NCI-H446 (cell line): ENCODE data around the gene KDM4B.
A peak's percentile ranks its signal among the peaks of the same experiment; 100 is the strongest.

Source experiments
- DNase-seq, 2 experiments: peaks; one replicate each; lab custom pipeline; 2025; lab: John Stamatoyannopoulos, UW

The KDM4B gene

GRCh38 chr19:5013761-5014160, 44.8 kb downstream of the KDM4B start:
- no peak for DNase-seq

DNA sequence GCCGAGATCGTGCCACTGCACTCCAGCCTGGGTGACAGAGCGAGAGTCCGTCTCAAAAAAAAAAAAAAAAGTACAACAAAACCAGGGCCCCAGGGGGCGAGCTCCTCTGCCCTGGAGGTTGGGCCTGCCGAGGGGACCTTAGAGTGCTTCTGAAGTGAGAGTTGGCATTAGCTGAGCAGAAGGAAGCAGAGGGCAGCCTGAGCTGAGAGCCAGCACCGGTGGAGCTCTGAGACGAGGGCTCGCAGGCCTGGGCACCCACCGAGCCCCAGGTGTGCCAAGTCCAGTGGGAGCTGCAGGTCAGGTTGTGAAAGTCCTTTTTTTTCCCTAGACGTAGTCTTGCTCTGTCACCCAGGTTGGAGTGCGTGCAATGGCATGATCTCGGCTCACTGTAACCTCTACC, 46.0 kb downstream of the KDM4B start:
- DNase-seq: no peak

GRCh38 chr19:5016268-5016667, 47.4 kb downstream of the KDM4B start:
- no peak for DNase-seq

GRCh38 chr19:5016781-5017180, 47.9 kb downstream of the KDM4B start:
- DNase-seq: no peak

GRCh38 chr19:5017235-5017634, 48.3 kb downstream of the KDM4B start:
- DNase-seq: no peak

GRCh38 chr19:5018224-5019015, 49.5 kb downstream of the KDM4B start:
- DNase-seq: no peak

GRCh38 chr19:5020368-5020767, 51.5 kb downstream of the KDM4B start:
- no peak for DNase-seq

- DNase-seq: no peak
Measured at GRCh38 chr19:5021046-5021445, 52.1 kb downstream of the KDM4B start.

DNA sequence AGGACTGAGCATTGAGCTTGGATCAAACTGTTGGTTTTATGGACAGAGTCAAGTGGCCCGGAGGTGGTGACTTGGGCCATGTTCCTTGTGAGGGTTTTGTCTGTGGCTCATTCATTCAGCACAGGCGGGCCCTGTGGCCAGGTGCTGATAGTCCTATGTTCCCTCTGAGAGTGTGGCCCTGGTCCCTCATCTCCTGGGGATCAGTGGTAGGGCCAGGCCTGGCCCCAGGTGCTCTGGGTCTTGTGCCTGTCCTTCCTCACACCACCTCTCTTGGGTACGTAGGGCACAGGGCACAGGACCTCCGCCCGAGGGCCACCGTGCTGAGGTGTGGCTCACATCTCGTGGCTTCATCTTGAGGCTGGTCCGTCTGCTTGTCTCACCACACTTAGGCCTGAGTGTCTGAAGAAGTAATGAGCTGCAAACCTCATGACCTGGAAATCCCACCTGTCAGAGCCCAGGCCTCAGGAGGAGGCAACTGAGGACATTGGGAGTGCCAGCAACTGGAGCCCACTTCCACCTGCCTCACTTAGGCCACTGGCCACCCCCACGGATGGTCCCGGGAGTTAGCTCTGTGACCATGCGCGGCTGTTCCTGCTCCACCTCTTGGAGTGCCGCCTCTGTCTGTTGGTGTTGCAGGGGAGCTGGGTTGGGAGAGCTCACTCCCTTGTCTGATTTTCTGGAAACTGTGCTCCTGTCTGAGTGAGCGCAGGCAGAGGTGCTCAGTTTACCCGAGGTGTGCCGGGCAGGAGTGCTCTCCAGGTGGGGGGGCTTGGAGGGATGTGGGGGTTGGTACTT, 53.4 kb downstream of the KDM4B start:
- DNase-seq: no peak

GRCh38 chr19:5023128-5023571, 54.2 kb downstream of the KDM4B start:
- DNase-seq: peak; percentile 79 to 91

DNA sequence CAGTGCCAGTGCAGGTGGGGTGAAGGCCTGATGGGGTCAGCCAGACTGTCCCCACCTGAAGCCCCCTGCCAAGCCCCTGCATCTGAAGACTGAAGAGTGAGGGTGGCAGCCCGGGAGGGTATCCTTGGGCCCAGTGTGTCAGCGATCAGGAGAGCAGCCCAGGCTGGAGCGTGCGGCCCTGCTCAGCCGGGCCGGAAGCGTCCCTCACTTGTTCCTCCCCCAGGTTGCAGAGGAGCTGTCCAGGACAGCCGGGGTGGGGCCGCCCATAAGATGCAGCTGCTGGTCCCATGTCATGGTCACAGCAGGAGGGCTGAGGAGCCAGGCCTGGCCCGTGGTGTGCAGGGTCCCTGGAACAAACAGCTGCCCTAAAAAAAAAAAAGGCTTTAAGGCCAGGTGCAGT, 55.4 kb downstream of the KDM4B start:
- DNase-seq: no peak

DNA sequence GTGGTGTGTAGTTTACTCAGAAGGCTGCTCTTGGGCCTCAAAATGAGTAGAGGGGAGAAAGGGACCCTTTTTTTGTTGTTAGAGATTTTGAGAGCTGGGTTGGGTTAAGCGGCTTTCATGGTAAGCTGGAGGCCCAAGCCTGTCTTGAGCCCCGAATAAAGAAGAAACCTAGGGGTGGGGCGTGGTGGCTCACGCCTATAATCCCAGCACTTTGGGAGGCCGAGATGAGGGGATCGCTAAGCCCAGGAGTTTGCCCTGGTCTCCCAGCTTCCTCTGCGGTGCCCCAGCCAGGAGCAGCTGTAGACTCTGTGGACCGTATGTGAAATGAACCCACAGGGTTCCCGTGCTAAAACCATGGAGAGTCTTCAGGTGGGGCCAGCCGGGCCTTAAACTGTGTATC, 56.1 kb downstream of the KDM4B start:
- no peak for DNase-seq

GRCh38 chr19:5026706-5027273, 57.9 kb downstream of the KDM4B start:
- no peak for DNase-seq

- no peak for DNase-seq
Measured at GRCh38 chr19:5028229-5028886, 59.4 kb downstream of the KDM4B start.

DNA sequence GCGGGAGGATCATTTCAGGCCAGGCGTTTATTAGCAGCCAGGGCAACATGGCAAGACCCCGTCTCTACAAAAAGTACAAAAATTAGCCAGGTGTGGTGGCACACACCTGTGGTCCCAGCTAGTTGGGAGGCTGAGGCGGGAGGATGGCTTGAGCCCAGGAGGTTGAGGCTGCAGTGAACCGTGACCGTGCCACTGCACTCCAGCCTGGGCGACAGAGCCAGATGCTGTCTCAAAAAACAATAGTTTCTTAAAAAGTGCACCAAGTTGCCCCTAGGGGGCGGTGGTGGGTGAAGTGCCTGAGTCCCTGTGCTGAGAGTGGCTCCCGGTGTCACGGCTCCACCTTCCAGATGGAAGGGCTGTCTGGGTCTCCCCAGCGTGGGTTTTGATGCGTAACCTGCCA, 60.7 kb downstream of the KDM4B start:
- DNase-seq: peak; percentile 49 to 54

- DNase-seq: no peak
Measured at GRCh38 chr19:5030136-5030820, 61.4 kb downstream of the KDM4B start.

GRCh38 chr19:5030822-5031221, 61.9 kb downstream of the KDM4B start:
- no peak for DNase-seq

DNA sequence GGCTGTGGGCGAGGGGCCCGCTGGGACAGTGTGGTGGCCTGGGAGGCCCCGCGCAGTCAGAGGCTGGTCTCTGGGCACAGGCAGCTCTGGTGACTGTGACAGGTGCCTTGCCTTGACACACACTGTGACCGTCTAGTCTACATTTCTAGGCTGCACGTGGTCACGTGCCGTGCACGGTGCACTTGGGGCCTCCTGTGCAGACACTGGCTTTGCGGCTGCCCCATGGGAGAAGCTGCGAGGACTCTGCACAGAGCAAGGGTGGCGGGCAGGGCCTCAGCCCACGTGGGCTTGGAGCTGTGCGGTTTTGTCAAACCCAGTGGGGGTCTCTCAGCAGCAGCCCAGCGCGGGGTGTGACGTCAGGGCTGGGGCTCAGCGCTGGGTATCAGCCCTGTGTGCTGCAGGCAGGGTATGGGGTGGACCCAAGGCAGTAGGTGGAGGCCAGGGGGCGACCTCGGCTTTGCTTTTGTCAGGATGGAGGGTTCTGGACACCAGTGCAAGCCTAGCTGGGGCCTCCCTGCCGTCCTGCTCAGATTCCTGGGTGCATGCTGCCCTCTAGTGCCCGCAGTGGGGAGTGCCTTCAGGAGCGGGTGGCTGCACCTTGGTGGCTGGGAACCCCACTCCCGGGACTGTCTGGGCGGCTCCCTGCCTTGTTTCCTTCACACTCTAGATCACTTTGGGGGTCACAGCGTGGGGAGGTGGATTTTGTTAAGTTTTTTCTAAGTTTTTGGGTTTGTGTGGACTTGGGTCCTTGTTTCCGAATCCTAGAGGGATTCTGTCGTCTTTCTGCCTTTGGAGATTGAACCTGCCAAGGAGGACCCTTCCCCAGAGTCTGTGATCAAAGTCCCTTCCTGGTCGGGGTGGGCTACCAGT, 62.6 kb downstream of the KDM4B start:
- peak; percentile 52 to 83 for DNase-seq

DNA sequence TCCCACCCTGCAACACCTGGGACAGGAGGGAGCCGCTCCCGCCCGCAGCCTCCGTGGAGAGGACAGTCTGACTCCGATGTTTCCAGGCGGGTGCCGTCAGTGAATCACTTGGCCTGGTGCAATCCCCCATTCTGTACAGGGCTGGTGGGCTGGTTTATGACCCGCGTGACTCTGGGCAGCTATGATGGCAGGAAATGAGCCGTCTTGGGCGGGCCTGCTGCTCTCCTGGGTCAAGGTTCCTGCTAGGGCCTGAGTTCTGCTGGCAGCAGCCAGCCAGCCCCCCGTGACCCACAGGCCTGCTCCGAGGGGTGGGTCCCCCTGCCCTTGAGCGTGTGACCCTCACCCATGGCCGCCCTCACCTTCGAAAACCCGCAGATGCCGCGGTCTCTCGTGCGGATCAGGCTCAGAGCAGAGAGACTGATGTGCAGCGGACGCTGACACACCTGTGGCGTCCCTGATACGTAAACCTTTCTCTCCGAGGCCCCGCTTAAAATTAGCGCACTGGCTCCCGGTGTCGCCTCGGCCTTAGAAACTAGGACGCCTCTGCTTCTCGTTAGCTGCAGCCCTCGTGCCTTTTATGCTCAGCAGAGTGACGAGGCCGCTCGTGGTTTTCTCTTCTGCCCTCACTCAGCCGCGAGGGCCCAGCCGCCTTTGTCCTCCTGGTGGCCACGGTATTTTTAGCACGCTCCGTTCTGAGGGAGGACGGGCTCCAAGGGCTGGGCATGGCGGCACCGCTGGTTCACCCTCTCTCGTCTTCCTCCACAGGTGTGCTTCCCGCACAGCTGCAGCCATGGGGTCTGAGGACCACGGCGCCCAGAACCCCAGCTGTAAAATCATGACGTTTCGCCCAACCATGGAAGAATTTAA, 63.4 kb downstream of the KDM4B start:
- DNase-seq: no peak
